H9 (cell line): ENCODE measurements around the gene ACAP1. TPM values are rescaled to one million over a fixed set of nuclear protein-coding genes. Genes with fewer than 3 reads are reported as not detected.
"Not testable (repeated sequence)": the region's sequence is repeated elsewhere in the genome, so short reads cannot be mapped to it uniquely, and the experiment has no call there.

ENCODE experiments used
- DNase-seq: peaks from one replicate; pipeline ENCODE4 v3.0.0-alpha.2; 2017
- H2AFZ ChIP-seq: one replicate; pipeline ENCODE4 v1.6.1; 2013; ENCODE audit warnings: mild to moderate bottlenecking, low read length, control low read depth, moderate library complexity
- H2AK5ac ChIP-seq: 2 replicates; pipeline ENCODE4 v1.6.1; 2013; ENCODE audit warnings: low read length, control low read depth, mixed read lengths; ENCODE audit not compliant: insufficient read length
- H2BK120ac ChIP-seq: one replicate; pipeline ENCODE4 v1.6.1; 2013; ENCODE audit warnings: low read depth, mild to moderate bottlenecking, low read length, control low read depth, inconsistent platforms; ENCODE audit not compliant: poor library complexity, severe bottlenecking
- H2BK12ac ChIP-seq: 2 replicates; pipeline ENCODE4 v1.6.1; 2013; ENCODE audit warnings: low read length, control low read depth, mixed read lengths, low read depth; ENCODE audit not compliant: insufficient read length
- H2BK15ac ChIP-seq: 2 replicates; pipeline ENCODE4 v1.6.1; 2013; ENCODE audit warnings: low read depth, low read length, control low read depth
- H2BK20ac ChIP-seq: one replicate; pipeline ENCODE4 v1.6.1; 2013; ENCODE audit warnings: low read depth, mild to moderate bottlenecking, low read length, control low read depth, inconsistent platforms; ENCODE audit not compliant: poor library complexity, severe bottlenecking
- H2BK5ac ChIP-seq: 2 replicates; pipeline ENCODE4 v1.6.1; 2013; ENCODE audit warnings: low read length, control low read depth, mixed read lengths; ENCODE audit not compliant: insufficient read length
- H3K14ac ChIP-seq: 2 replicates; pipeline ENCODE4 v1.6.1; 2013; ENCODE audit warnings: low read length, control low read depth; ENCODE audit not compliant: insufficient read depth
- H3K18ac ChIP-seq: 2 replicates; pipeline ENCODE4 v1.6.1; 2013; ENCODE audit warnings: low read depth, mild to moderate bottlenecking, mixed read lengths, low read length, control low read depth; ENCODE audit not compliant: insufficient read length
- H3K23ac ChIP-seq: 2 replicates; pipeline ENCODE4 v1.6.1; 2013; ENCODE audit warnings: low read length, control low read depth, mixed read lengths, low read depth; ENCODE audit not compliant: insufficient read length
- H3K23me2 ChIP-seq: 2 replicates; pipeline ENCODE4 v1.6.1; 2013; ENCODE audit warnings: low read depth, mild to moderate bottlenecking, mixed read lengths, low read length, control low read depth; ENCODE audit not compliant: insufficient read length, poor library complexity, severe bottlenecking
- H3K27ac ChIP-seq: 2 replicates; pipeline ENCODE4 v1.5.1; 2013; ENCODE audit warnings: low read length, control low read depth, mixed read lengths, low read depth; ENCODE audit not compliant: insufficient read length
- H3K27me3 ChIP-seq: 2 replicates; pipeline ENCODE4 v1.6.1; 2013; ENCODE audit warnings: low read length, control low read depth, inconsistent platforms; ENCODE audit not compliant: insufficient read depth
- H3K4ac ChIP-seq: 2 replicates; pipeline ENCODE4 v1.6.1; 2013; ENCODE audit warnings: low read depth, mild to moderate bottlenecking, control low read depth, inconsistent platforms, low read length, moderate library complexity
- H3K4me1 ChIP-seq: 2 replicates; pipeline ENCODE4 v1.6.1; 2013; ENCODE audit warnings: low read length, control low read depth, inconsistent platforms; ENCODE audit not compliant: insufficient read depth
- H3K4me2 ChIP-seq: 2 replicates; pipeline ENCODE4 v1.6.1; 2013; ENCODE audit warnings: low read length, control low read depth, mixed read lengths; ENCODE audit not compliant: insufficient read length, insufficient read depth
- H3K56ac ChIP-seq: 2 replicates; pipeline ENCODE4 v1.6.1; 2013; ENCODE audit warnings: low read depth, mild to moderate bottlenecking, mixed read lengths, low read length, control low read depth; ENCODE audit not compliant: insufficient read length
- H3K79me1 ChIP-seq: 2 replicates; pipeline ENCODE4 v1.6.1; 2013; ENCODE audit warnings: low read depth, mild to moderate bottlenecking, moderate library complexity, low read length, control low read depth, inconsistent platforms; ENCODE audit not compliant: insufficient read depth, poor library complexity, severe bottlenecking
- H3K79me2 ChIP-seq: 2 replicates; pipeline ENCODE4 v1.6.1; 2013; ENCODE audit warnings: low read length, control low read depth, inconsistent platforms; ENCODE audit not compliant: insufficient read depth
- H3K9ac ChIP-seq: 2 replicates; pipeline ENCODE4 v1.6.1; 2013; ENCODE audit warnings: low read length, control low read depth, mixed read lengths; ENCODE audit not compliant: insufficient read length; ENCODE audit errors: extremely low read depth
- H3K9me3 ChIP-seq: one replicate; pipeline ENCODE4 v1.6.1; 2013; ENCODE audit warnings: low read depth, low read length, inconsistent platforms; ENCODE audit not compliant: control insufficient read depth
- H3T11ph ChIP-seq: one replicate; pipeline ENCODE4 v1.6.1; 2013; ENCODE audit warnings: mild to moderate bottlenecking, low read length, control low read depth, inconsistent platforms
- H4K20me1 ChIP-seq: one replicate; pipeline ENCODE4 v1.6.1; 2013; ENCODE audit not compliant: control insufficient read depth, insufficient read length, insufficient read depth
- H4K5ac ChIP-seq: 2 replicates; pipeline ENCODE4 v1.6.1; 2013; ENCODE audit warnings: low read depth, mild to moderate bottlenecking, mixed read lengths, low read length, control low read depth; ENCODE audit not compliant: insufficient read length
- H4K8ac ChIP-seq: replicated peaks from 2 replicates; pipeline ENCODE4 v1.6.1; 2013; ENCODE audit warnings: low read length, control low read depth, mixed read lengths, low read depth; ENCODE audit not compliant: insufficient read length
- H4K91ac ChIP-seq: 2 replicates; pipeline ENCODE4 v1.6.1; 2013; ENCODE audit warnings: low read depth, mild to moderate bottlenecking, moderate library complexity, mixed read lengths, low read length, control low read depth; ENCODE audit not compliant: insufficient read length
- H3K27ac Mint-ChIP-seq, 3 experiments: 2 replicates in 2 of 3; 3 replicates in 1 of 3; pipeline ENCODE4 v1.8.0; 2020 to 2021; ENCODE audit warnings: mixed read lengths in 3 of 3, mild to moderate bottlenecking in 1 of 3, moderate library complexity in 1 of 3
- H3K27me3 Mint-ChIP-seq: 2 replicates; pipeline ENCODE4 v1.8.0; 2021; ENCODE audit warnings: low read depth, mild to moderate bottlenecking, moderate library complexity, mixed read lengths
- H3K36me3 Mint-ChIP-seq, 3 experiments: 2 replicates in 2 of 3; 3 replicates in 1 of 3; pipeline ENCODE4 v1.8.0; 2020 to 2021; ENCODE audit warnings: low read depth in 3 of 3, mixed read lengths in 3 of 3; ENCODE audit not compliant: insufficient read depth in 1 of 3
- H3K4me1 Mint-ChIP-seq, 2 experiments: 2 replicates each; pipeline ENCODE4 v1.8.0; 2020; ENCODE audit warnings: mixed read lengths in 2 of 2
- H3K4me3 Mint-ChIP-seq, 2 experiments: 2 replicates in 1 of 2; 3 replicates in 1 of 2; pipeline ENCODE4 v1.8.0; 2020 to 2021; ENCODE audit warnings: mild to moderate bottlenecking in 2 of 2, mixed read lengths in 2 of 2, moderate library complexity in 1 of 2
- H3K9me3 Mint-ChIP-seq, 2 experiments: 2 replicates in 1 of 2; 3 replicates in 1 of 2; pipeline ENCODE4 v1.8.0; 2020; ENCODE audit warnings: mild to moderate bottlenecking in 2 of 2, mixed read lengths in 2 of 2, moderate library complexity in 1 of 2
- WGBS: extraction: QIAGEN DNeasy Blood & Tissue Kit; methylation state at CpG from one replicate; pipeline ENCODE4 v1.1.7; 2013; ENCODE audit warnings: missing lambda C conversion rate, low lambda C conversion rate, mixed read lengths; ENCODE audit not compliant: insufficient read length; ENCODE audit errors: extremely low coverage; 5-methylcytosine and 5-hydroxymethylcytosine counted together
- total RNA-seq: library from RNA; stranded (reverse); gene quantifications from 2 replicates; pipeline ENCODE4 v1.2.1, GENCODE V29; 2021
- TF ChIP-seq, protein P1 (sequence below): fragments of 200-600 bp; sonication (generic); conservative IDR thresholded peaks from 3 replicates; pipeline ENCODE4 v1.8.0; 2021; ENCODE audit warnings: antibody characterized with exemption, mild to moderate bottlenecking

Gene ACAP1
- total RNA-seq, 1 experiment from 2014 or later: 18.2 TPM

DNA sequence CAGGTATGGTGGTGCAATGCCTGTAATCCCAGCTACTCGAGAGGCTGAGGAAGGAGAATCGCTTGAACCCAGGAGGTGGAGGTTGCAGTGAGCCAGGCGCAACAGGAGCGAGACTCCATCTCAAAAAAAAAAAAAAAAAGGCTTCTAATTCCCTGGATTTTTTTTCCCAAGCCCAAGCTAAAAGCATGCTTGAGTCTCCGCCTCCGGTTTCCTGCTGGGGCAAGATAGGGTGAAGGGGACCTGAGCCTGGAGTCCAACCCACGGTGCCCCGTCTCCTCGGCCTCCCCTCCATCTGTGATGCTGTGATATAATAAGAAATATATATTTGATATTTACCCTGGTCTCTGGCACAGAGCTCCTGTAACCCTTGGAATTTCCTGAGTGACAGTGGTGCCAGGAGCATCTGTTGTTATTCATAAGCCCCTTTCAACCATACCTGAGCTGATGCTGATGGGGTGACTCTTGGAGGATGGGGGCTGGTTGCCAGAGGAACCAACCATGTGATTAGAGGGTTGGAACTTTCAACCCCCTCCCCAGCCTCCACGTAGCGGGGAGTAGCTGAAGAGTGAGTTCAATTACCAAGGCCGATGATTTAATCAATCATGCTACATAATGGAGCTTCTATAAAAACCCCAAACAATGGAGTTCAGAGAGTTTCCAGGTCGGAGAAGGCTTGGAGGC lies 31.7 kb downstream of the ACAP1 start:
- Histone ChIP-seq H3T11ph (no peak overlapping the region), H3K4me2 (peak overlapping the region; percentile 24), H3K9ac (no peak overlapping the region), H3K18ac (no peak overlapping the region), H2AK5ac (no peak overlapping the region), H2BK20ac (no peak overlapping the region), H4K91ac (no peak overlapping the region), H2BK120ac (no peak overlapping the region), H3K23me2 (no peaks in the 10 kb centered on the region), H3K9me3 (no peaks in the 10 kb centered on the region), H2AFZ (no peak overlapping the region), H3K79me2 (no peaks in the 10 kb centered on the region), H3K27me3 (no peaks in the 10 kb centered on the region), H3K14ac (no peak overlapping the region), H3K27ac (no peak overlapping the region), H2BK12ac (no peak overlapping the region), H3K79me1 (no peaks in the 10 kb centered on the region), H3K56ac (no peak overlapping the region), H2BK5ac (no peak overlapping the region), H2BK15ac (no peak overlapping the region), H3K23ac (no peak overlapping the region), H4K5ac (no peak overlapping the region), H4K20me1 (no peaks in the 10 kb centered on the region), H3K4me1 (peaks cover 5% of the 10 kb centered on the region; the same call in 1 of the 2 replicates), H3K4ac (no peak overlapping the region), H4K8ac (no peak overlapping the region)
- H3K27ac Mint-ChIP-seq: no peak overlapping the region
- H3K4me1 Mint-ChIP-seq: peaks cover 5 to 24% of the 10 kb centered on the region in 2 experiments
- TF ChIP-seq, protein P1, sequence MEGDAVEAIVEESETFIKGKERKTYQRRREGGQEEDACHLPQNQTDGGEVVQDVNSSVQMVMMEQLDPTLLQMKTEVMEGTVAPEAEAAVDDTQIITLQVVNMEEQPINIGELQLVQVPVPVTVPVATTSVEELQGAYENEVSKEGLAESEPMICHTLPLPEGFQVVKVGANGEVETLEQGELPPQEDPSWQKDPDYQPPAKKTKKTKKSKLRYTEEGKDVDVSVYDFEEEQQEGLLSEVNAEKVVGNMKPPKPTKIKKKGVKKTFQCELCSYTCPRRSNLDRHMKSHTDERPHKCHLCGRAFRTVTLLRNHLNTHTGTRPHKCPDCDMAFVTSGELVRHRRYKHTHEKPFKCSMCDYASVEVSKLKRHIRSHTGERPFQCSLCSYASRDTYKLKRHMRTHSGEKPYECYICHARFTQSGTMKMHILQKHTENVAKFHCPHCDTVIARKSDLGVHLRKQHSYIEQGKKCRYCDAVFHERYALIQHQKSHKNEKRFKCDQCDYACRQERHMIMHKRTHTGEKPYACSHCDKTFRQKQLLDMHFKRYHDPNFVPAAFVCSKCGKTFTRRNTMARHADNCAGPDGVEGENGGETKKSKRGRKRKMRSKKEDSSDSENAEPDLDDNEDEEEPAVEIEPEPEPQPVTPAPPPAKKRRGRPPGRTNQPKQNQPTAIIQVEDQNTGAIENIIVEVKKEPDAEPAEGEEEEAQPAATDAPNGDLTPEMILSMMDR: no peak
- WGBS: no CpG with 5 or more reads among the region's 13 CpGs
- H3K4me3 Mint-ChIP-seq: peak overlapping the region in 1 of 2 experiments; percentile 61; a peak in 3 of 5 replicates
- H3K36me3 Mint-ChIP-seq: no peaks in the 10 kb centered on the region
- DNase-seq: no peak
- H3K27me3 Mint-ChIP-seq: peaks cover 6% of the 10 kb centered on the region; the same call in 1 of the 2 replicates
- no peaks in the 10 kb centered on the region for H3K9me3 Mint-ChIP-seq

DNA sequence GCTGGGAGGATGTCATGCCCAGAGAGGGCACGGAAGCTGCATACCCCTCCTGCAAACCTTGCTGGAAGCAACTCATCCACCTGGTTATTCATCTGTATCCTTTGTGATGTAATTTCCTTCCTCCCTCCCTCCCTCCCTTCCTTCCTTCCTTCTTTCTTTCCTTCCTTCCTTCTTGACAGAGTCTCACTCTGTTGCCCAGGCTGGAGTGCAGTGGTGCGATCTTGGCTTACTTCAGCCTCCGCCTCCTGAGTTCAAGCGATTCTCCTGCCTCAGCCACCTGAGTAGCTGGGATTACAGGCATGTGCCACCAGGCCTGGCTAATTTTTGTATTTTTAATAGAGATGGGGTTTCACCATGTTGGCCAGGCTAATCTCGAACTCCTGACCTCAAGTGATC lies 32.3 kb downstream of the ACAP1 start:
- H3K14ac ChIP-seq, H3K56ac ChIP-seq, H3K23ac ChIP-seq, H3K9me3 Mint-ChIP-seq, H3K27ac ChIP-seq, H3K23me2 ChIP-seq, H3K27me3 Mint-ChIP-seq, H4K20me1 ChIP-seq, H3K18ac ChIP-seq, H4K8ac ChIP-seq, H4K5ac ChIP-seq, H3T11ph ChIP-seq, H2BK20ac ChIP-seq, H2AK5ac ChIP-seq, H3K79me2 ChIP-seq, H3K27me3 ChIP-seq, H2BK15ac ChIP-seq, H2AFZ ChIP-seq, H3K9me3 ChIP-seq, DNase-seq, H3K36me3 Mint-ChIP-seq, H3K79me1 ChIP-seq, H3K27ac Mint-ChIP-seq, H2BK120ac ChIP-seq, H2BK12ac ChIP-seq, H3K4ac ChIP-seq, H3K4me1 ChIP-seq, H2BK5ac ChIP-seq, H4K91ac ChIP-seq, H3K9ac ChIP-seq: not testable (repeated sequence)
- Mint-ChIP-seq H3K4me3 (peak overlapping the region in 1 of 2 experiments; percentile 61; a peak in 1 of 5 replicates), H3K4me1 (peaks cover 5 to 24% of the 10 kb centered on the region in 2 experiments)
- whole genome bisulfite sequencing: no CpG with 5 or more reads among the region's 5 CpGs
- peak overlapping the region; percentile 24 for H3K4me2 ChIP-seq
